Choroid plexus epithelial cell (primary cell): Measurements from ENCODE around the gene ADTRP.
A peak's percentile ranks its signal among the peaks of the same experiment; 100 is the strongest.

Experiments used
- DNase-seq: peaks from one replicate; pipeline ENCODE4 v3.0.0-alpha.2; 2010; ENCODE audit warnings: low read depth
- H3K4me3 ChIP-seq: 2 replicates; pipeline ENCODE4 v1.5.1; 2011; ENCODE audit warnings: low read depth, mild to moderate bottlenecking, control low read depth, low read length, moderate library complexity
- CTCF ChIP-seq: conservative IDR thresholded peaks from 2 replicates; pipeline ENCODE4 v1.5.1; 2011; ENCODE audit warnings: low read depth, mild to moderate bottlenecking, control low read depth, inconsistent platforms, low read length, moderate library complexity

ADTRP gene

DNA sequence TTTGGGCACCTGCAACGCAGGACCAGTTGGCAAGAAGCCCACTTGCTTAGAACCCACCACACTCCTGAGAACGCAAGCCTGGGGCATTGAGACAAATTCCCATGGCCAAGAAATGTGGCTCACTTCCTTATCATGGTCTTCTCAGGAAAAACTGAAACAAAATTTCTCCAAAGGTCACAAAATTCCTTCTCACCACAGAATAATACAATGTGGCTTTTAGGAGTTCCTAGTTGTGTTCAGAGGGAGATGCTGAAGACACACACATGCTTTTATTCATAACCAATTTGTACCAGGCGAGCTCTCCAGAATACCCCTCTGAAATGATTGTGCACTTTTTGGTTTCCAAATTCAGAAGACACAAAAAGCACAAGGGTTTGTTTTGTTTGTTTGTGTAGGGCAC, 31.6 kb downstream of the ADTRP start:
- no peak for TF ChIP-seq CTCF
- H3K4me3 ChIP-seq = no peak overlapping the region
- no peak for DNase-seq

GRCh38 chr6:11744753-11745152, 33.9 kb downstream of the ADTRP start:
- no peak for TF ChIP-seq CTCF
- DNase-seq = peak; percentile 96
- H3K4me3 ChIP-seq = no peak overlapping the region

DNA sequence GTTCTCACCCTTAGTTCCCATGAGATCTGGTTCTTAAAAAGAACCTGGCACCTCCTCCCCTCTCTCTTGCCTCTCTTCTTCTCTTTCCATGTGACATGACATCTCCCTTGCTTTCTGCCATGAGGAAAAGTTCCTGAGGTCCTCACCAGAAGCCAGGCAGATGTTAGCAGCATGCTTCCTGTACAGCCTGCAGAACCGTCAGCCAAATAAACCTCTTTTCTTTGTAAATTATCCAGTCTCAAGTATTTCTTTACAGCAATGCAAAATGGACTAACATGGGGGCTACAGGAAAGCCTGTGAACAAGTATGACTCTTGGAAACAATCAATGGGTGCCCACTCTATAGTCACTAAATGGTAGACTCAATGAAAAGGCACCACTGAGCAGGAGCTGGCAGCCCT, 34.5 kb downstream of the ADTRP start:
- no peak for DNase-seq
- H3K4me3 ChIP-seq = no peak overlapping the region
- no peak for TF ChIP-seq CTCF

- no peak for TF ChIP-seq CTCF
Observed at GRCh38 chr6:11740875-11741274, 37.7 kb downstream of the ADTRP start.

DNA sequence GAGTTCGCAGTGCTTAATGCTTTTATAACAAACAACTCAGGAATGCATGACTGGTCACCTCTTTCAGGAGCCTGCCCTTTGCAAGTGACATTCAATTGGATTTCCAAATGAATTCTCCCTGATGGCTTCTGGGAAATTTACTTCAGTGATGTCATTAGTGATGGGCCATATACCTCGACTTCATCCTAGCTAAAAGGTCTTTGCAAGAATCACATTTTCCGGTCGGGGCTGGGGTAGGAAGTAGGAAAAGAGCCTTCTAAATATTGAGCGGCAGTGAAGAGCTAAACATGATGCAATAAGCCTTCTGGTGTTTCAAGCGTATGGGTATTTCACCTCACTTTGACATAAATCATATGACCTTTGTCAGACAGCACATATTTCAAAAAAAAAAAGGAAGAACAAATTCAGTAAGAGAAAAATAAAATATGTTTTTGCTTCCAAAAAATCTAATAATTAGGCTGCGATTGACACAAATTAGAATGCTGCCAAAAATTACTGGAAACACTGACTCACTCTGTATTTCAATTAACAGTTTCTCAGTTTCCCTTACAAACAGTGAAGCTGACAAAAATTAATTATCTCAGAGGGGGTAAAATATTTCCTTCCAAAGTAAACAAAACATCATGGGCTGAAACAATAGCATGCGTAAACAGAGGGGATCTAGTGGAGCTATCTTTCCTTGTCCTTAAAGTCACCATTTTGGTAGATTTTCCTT, 39.8 kb downstream of the ADTRP start:
- no peak overlapping the region for H3K4me3 ChIP-seq
- no peak for TF ChIP-seq CTCF
- no peak for DNase-seq

More at GRCh38 chr6:11740875-11741274, 37.7 kb downstream of the ADTRP start:
- no peak overlapping the region for H3K4me3 ChIP-seq
- DNase-seq = no peak

DNA sequence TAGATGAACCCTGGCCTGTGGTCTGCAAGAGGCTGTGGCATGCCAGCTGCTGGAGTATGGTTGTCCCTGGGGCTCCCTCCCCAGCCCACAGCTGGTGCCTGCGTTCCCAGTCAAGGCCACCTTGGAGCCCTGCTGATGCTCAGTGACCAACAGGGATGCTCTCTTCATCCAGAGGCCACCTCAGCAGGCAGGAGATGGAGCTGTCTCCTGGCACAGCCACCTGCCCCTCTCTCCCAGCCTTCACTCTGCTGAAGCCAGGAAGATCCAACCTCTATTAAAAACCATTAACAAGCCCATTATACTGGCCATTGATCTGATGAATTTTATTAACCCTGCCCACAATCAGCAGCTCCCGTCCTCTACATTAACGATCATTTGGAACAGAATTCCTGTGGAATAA, 40.4 kb downstream of the ADTRP start:
- TF ChIP-seq CTCF = no peak
- no peak overlapping the region for H3K4me3 ChIP-seq
- DNase-seq = no peak

DNA sequence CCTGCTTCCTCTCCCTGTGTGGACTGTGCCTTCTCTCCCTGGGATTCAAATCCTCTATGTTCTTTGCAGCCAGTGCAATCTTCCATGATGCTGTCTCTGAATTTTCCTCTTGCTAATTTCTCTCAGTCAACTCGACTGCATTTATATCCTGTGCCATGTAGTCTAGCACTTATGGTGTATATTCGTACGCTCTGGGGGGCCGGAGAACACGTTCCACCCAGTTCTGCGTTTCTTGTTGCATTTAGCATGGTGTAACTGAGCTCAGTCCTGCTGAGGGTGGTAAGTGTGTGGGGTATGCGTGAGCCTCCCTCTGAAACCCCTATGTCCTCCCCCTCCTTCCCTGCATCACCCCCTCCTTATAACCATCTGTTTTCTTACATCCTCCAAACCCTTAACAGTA, 42.0 kb downstream of the ADTRP start:
- no peak for TF ChIP-seq CTCF
- no peak for DNase-seq
- H3K4me3 ChIP-seq = no peak overlapping the region
